Activated CD8-positive, alpha-beta T cell treated with anti-CD3 and anti-CD28 coated beads for 36 hours (primary cell): ENCODE data around the gene USP16. TPM values are rescaled to one million over a fixed set of nuclear protein-coding genes. Genes with fewer than 3 reads are reported as not detected.
"Not testable (repeated sequence)": the region's sequence is repeated elsewhere in the genome, so short reads cannot be mapped to it uniquely, and the experiment has no call there.

Source experiments
- ATAC-seq: fragments of 200-7000 bp; cut with Tn5 transposase; one replicate; pipeline ENCODE4 v1.10.0; 2021; ENCODE audit warnings: mild to moderate bottlenecking, moderate library complexity
- CTCF ChIA-PET: fragments of 350-600 bp; sonication (Branson Sonifier 250); formaldehyde crosslinking; loops from one replicate; lab custom pipeline; 2021; ENCODE audit warnings: antibody characterized with exemption; lab: Charles Lee
- POLR2A ChIA-PET: fragments of 350-600 bp; sonication (Branson Sonifier 250); formaldehyde crosslinking; loops from one replicate; lab custom pipeline; 2021; ENCODE audit warnings: antibody characterized with exemption; lab: Charles Lee
- DNase-seq: peaks from one replicate; pipeline ENCODE4 v3.0.0-alpha.2; 2020
- H3K27ac Mint-ChIP-seq: one replicate; pipeline ENCODE4 v1.8.0; 2021; ENCODE audit warnings: mild to moderate bottlenecking, mixed read lengths
- H3K27me3 Mint-ChIP-seq: one replicate; pipeline ENCODE4 v1.8.0; 2021; ENCODE audit warnings: mixed read lengths
- H3K36me3 Mint-ChIP-seq: one replicate; pipeline ENCODE4 v1.8.0; 2021; ENCODE audit warnings: low read depth, mixed read lengths
- H3K4me1 Mint-ChIP-seq: one replicate; pipeline ENCODE4 v1.8.0; 2021; ENCODE audit warnings: low read depth, mixed read lengths
- H3K4me3 Mint-ChIP-seq: one replicate; pipeline ENCODE4 v1.8.0; 2021; ENCODE audit warnings: mild to moderate bottlenecking, moderate library complexity, mixed read lengths
- H3K9me3 Mint-ChIP-seq: one replicate; pipeline ENCODE4 v1.8.0; 2021; ENCODE audit warnings: mixed read lengths
- intact Hi-C: fragments of 100-400 bp; cut with micrococcal nuclease; formaldehyde crosslinking; loops from one replicate; pipeline ENCODE4 v1.10.0; 2022
- total RNA-seq, 2 experiments: library from RNA; stranded (reverse); gene quantifications; one replicate each; pipeline ENCODE4 v1.2.3, GENCODE V29; 2021
- TF ChIP-seq, protein P1 (sequence below): fragments of 200-600 bp; IDR thresholded peaks from one replicate; pipeline ENCODE4 v1.8.0; 2022; ENCODE audit warnings: antibody characterized with exemption, mild to moderate bottlenecking

Gene USP16
- total RNA-seq, 2 experiments from 2014 or later: 39.9 TPM

DNA sequence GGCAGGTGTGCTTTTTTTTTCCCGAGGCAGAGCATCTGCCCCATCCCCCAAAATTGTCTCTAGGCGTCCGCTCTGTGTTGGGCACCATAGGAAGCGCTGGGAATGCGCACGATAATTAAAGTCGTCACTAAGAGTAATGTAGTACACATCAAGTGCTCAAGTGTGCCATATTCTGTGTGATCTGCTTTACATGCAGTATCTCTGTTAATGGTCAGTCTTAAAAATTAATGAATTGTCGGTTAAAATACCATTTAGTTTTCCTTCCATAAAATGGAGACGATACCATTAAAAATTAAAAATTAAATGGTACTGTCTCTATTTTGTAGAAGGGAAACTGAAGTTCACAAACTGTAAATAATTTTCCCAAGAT lies 49.5 kb downstream of the USP16 start:
- ChIA-PET POLR2A (interaction anchor here (0.6 to 7.0 kb wide), 12 partner anchors 9 to 296 kb away, joined by 3 to 80 read pairs (median 10); partner anchors contain the start of genes BACH1, LTN1 and USP16), CTCF (interaction anchor here (1.0 to 1.2 kb wide), 3 partner anchors 9 to 225 kb away, joined by 3 read pairs; partner anchors contain the start of gene USP16)
- ATAC-seq: peak; percentile 31
- peaks cover 4% of the 10 kb centered on the region for H3K9me3 Mint-ChIP-seq
- intact Hi-C loops: no loop called here
- H3K27ac Mint-ChIP-seq: peak overlapping the region; percentile 99
- no peak for DNase-seq
- peaks cover 32% of the 10 kb centered on the region for H3K36me3 Mint-ChIP-seq
- no peaks in the 10 kb centered on the region for H3K27me3 Mint-ChIP-seq
- peaks cover 58% of the 10 kb centered on the region for H3K4me1 Mint-ChIP-seq
- H3K4me3 Mint-ChIP-seq: peak overlapping the region; percentile 100
- TF ChIP-seq, protein P1, sequence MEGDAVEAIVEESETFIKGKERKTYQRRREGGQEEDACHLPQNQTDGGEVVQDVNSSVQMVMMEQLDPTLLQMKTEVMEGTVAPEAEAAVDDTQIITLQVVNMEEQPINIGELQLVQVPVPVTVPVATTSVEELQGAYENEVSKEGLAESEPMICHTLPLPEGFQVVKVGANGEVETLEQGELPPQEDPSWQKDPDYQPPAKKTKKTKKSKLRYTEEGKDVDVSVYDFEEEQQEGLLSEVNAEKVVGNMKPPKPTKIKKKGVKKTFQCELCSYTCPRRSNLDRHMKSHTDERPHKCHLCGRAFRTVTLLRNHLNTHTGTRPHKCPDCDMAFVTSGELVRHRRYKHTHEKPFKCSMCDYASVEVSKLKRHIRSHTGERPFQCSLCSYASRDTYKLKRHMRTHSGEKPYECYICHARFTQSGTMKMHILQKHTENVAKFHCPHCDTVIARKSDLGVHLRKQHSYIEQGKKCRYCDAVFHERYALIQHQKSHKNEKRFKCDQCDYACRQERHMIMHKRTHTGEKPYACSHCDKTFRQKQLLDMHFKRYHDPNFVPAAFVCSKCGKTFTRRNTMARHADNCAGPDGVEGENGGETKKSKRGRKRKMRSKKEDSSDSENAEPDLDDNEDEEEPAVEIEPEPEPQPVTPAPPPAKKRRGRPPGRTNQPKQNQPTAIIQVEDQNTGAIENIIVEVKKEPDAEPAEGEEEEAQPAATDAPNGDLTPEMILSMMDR: no peak

DNA sequence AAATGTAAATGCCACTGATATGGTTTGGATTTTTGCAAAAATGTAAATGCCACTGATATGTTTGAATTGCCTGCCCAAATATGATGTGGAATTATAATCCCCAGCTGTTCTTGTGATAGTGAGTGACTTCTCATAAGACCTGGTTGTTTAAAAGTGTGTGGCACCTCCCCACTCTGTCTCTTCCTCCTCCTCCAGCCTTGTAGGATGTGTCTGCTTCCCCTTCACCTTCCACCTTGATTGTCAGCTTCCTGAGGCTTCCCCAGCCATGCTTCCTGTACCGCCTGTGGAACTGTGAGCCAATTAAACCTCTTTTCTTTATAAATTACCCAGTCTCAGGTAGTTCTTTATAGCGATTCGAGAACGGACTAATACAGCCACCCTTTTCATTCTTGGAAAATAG lies 50.3 kb downstream of the USP16 start:
- ATAC-seq (no peak), DNase-seq (no peak)
- Mint-ChIP-seq H3K4me3 (peak overlapping the region; percentile 42), H3K4me1 (peaks cover 61% of the 10 kb centered on the region), H3K9me3 (peaks cover 5% of the 10 kb centered on the region), H3K27me3 (no peaks in the 10 kb centered on the region), H3K36me3 (peaks cover 28% of the 10 kb centered on the region), H3K27ac (peak overlapping the region; percentile 65)
- ChIA-PET CTCF (interaction anchor here (1.2 kb wide), 2 partner anchors 50 to 224 kb away, joined by 3 read pairs; partner anchors contain the start of gene USP16), POLR2A (interaction anchor here (1.1 to 7.0 kb wide), 6 partner anchors 18 to 225 kb away, joined by 3 to 80 read pairs (median 12); partner anchors contain the start of genes BACH1 and USP16)
- TF ChIP-seq, protein P1: no peak
- intact Hi-C loops: no loop called here

DNA sequence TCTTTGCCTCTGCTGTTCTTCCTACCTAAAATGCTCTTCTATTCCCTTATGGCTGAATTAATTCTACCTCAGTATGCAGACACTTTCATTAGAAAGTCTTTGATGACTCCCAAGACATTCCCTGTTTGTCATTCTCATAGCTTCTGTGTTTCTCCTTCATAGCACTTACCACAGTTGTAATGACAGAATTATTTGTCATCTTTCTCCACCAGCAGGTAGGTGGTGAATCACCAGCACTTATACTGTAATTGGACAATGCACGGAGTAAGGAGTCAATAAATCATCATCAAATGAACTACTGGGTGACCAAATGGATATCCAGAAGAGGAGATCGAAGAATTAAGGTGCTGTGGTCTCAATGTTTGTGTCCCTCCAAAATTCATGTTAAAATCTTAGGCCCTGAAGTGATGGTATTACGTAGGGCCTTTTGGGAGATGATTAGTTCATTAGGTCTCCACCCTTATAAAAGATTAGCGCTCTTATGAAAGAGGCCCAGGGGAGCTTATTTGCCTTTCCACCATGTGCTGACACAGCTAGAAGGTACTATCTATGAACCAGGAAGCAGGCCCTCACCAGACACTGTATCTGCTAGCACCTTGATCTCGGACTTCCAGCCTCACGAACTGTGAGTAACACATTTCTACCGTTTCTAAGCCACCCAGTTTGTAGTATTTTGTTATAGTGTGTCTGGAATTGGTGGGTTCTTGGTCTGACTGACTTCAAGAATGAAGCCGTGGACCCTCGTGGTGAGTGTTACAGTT lies 51.4 kb downstream of the USP16 start:
- ATAC-seq (no peak), DNase-seq (peak; percentile 28)
- Mint-ChIP-seq H3K4me3 (peak overlapping the region; percentile 75), H3K27ac (peak overlapping the region; percentile 94), H3K36me3 (peaks cover 29% of the 10 kb centered on the region), H3K9me3 (peaks cover 5% of the 10 kb centered on the region), H3K4me1 (peaks cover 65% of the 10 kb centered on the region), H3K27me3 (no peaks in the 10 kb centered on the region)
- POLR2A ChIA-PET: interaction anchor here (1.7 to 7.0 kb wide), 3 partner anchors 50 to 224 kb away, joined by 3 to 80 read pairs (median 50); partner anchors contain the start of genes BACH1 and USP16
- intact Hi-C loops: no loop called here
- CTCF ChIA-PET: interaction anchor here (0.7 to 1.3 kb wide), 3 partner anchors 10 to 296 kb away, joined by 3 to 4 read pairs (median 3); no protein-coding TSS in a partner anchor
- TF ChIP-seq, protein P1: no peak

DNA sequence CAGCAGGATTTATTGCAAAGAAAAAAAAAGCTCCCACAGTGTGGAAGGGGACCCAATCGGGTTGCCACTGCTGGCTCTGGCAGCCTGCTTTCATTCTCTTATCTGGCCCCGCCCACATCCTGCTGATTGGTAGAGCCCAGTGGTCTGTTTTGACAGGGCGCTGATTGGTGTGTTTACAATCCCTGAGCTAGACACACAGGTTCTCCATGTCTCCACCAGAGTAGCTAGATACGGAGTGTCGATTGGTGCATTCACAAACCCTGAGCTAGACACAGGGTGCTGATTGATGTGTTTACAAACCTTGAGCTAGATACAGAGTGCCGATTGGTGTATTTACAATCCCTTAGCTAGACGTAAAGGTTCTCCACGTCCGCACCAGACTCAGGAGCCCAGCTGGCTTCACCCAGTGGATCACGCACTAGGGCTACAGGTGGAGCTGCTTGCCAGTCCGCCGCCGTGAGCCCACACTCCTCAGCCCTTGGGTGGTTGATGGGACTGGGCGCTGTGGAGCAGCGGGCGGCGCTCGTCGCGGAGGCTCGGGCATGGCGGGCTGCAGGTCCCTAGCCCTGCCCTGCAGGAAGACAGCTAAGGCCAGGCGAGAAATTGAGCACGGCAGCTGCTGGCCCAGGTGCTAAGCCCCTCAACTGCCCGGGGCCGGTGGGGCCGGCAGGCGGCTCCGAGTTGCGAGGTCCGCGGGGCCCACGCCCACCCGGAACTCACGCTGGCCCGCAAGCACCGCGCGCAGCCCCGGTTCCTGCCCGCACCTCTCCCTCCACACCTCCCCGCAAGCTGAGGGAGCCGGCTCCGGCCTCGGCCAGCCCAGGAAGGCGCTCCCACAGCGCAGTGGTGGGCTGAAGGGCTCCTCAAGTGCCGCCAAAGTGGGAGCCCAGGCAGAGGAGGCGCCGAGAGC lies 52.5 kb downstream of the USP16 start:
- H3K36me3 Mint-ChIP-seq: peaks cover 22% of the 10 kb centered on the region
- intact Hi-C loops, ATAC-seq, H3K9me3 Mint-ChIP-seq, H3K27me3 Mint-ChIP-seq: not testable (repeated sequence)
- ChIA-PET POLR2A (interaction anchor here (0.6 to 7.0 kb wide), 4 partner anchors 41 to 222 kb away, joined by 3 to 80 read pairs (median 26); partner anchors contain the start of genes BACH1, RWDD2B and USP16), CTCF (interaction anchor here (1.0 kb wide), 1 partner anchor 223 kb away, joined by 3 read pairs; no protein-coding TSS in a partner anchor)
- H3K4me1 Mint-ChIP-seq: peaks cover 59% of the 10 kb centered on the region
- DNase-seq: peak; percentile 89
- peak overlapping the region; percentile 75 for H3K4me3 Mint-ChIP-seq
- H3K27ac Mint-ChIP-seq: peak overlapping the region; percentile 94

DNA sequence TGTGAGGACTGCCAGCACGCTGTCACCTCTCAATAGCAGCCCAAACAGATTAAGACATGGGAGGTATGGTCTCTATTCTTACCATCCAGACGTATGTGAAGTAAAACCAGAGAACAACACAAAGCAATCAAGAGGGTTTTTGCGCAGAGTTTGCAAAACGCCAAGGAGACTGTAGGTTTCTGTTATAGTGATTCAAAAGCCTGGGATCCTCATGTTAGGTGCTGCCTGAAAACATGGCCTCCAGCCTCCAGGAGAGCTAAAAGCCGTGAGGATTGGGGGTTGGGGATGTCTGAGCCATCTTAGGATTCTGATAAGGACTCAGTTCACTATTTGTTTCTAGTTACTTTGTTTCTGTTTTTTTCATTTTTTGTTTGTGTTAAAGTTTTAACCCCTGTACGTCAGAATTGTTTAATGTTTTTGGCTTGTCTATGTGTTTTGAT lies 53.2 kb downstream of the USP16 start:
- Mint-ChIP-seq H3K4me1 (peaks cover 57% of the 10 kb centered on the region), H3K36me3 (peaks cover 15% of the 10 kb centered on the region), H3K27me3 (no peaks in the 10 kb centered on the region), H3K27ac (peak overlapping the region; percentile 89), H3K9me3 (peaks cover 5% of the 10 kb centered on the region), H3K4me3 (peak overlapping the region; percentile 75)
- CTCF ChIA-PET: no interaction called here
- intact Hi-C loops: loop anchor here (2.0 kb wide), 1 partner anchor 223 kb away; no protein-coding TSS in a partner anchor
- ATAC-seq (no peak), DNase-seq (peak; percentile 54)
- TF ChIP-seq, protein P1: no peak
- POLR2A ChIA-PET: interaction anchor here (1.1 to 7.0 kb wide), 5 partner anchors 11 to 222 kb away, joined by 3 to 80 read pairs (median 6); partner anchors contain the start of genes BACH1, RWDD2B and USP16
